Lower lobe of right lung (tissue), 2 donors: ENCODE data around the gene ITGAE. TPM values are rescaled to one million over a fixed set of nuclear protein-coding genes. Genes with fewer than 3 reads are reported as not detected.

ENCODE experiments used
- ATAC-seq, 2 donors: fragments of 200-7000 bp; cut with Tn5 transposase; one replicate each; pipeline ENCODE4 v1.9.1; 2020 to 2022; ENCODE audit warnings: mild to moderate bottlenecking in 2 of 2, moderate library complexity in 2 of 2
- DNase-seq: peaks from one replicate; pipeline ENCODE4 v3.0.0-alpha.2; 2020
- H3K27ac ChIP-seq: fragments of 200-600 bp; one replicate; pipeline ENCODE4 v1.8.0; 2022
- H3K27me3 ChIP-seq: fragments of 200-600 bp; one replicate; pipeline ENCODE4 v1.8.0; 2022; ENCODE audit warnings: low read depth
- H3K36me3 ChIP-seq: fragments of 200-600 bp; one replicate; pipeline ENCODE4 v1.8.0; 2022; ENCODE audit warnings: mild to moderate bottlenecking
- H3K4me1 ChIP-seq: fragments of 200-600 bp; one replicate; pipeline ENCODE4 v1.8.0; 2022
- H3K4me3 ChIP-seq: fragments of 200-600 bp; one replicate; pipeline ENCODE4 v1.8.0; 2022; ENCODE audit warnings: mild to moderate bottlenecking
- H3K9me3 ChIP-seq: fragments of 200-600 bp; one replicate; pipeline ENCODE4 v1.8.0; 2022
- intact Hi-C: fragments of 100-400 bp; cut with DNase I; formaldehyde crosslinking; loops from one replicate; pipeline ENCODE4 v1.11.0; 2022
- total RNA-seq: library from RNA; stranded (reverse); fragmentation: NEBNext Ultra II Directional; extraction: Animal tissue kit (Norgen Biotek cat#: 25700); gene quantifications from one replicate; pipeline ENCODE4 v1.2.1, GENCODE V29; 2021
- TF ChIP-seq, protein P1 (sequence below): fragments of 200-600 bp; IDR thresholded peaks from one replicate; pipeline ENCODE4 v1.8.0; 2022; ENCODE audit warnings: antibody characterized with exemption, mild to moderate bottlenecking
- donor health status: DM: no; HTN: yes; CAD: no; lungs with severe emphysema.

Gene ITGAE
- total RNA-seq, 1 donor from 2014 or later: 35.4 TPM

DNA sequence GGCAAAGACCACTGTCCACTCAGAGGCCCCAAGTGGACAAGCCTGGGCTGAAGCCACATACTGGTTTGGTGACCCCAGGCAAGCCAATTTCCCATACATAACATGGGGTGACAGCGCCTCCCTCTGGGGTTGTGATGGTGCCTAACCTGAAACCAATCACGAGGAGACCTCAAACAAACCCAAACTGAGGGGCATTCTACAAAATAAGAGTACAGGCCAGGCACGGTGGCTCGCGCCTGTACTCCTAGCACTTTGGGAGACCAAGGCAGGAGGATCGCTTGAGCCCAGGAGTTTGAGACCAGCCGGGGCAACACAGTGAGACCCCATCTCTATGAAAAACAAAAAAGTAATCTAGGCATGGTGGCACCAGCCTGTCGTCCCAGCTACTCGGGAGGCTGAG lies 108.6 kb downstream of the ITGAE start:
- ATAC-seq (no peak), DNase-seq (no peak)
- Histone ChIP-seq H3K27me3 (peaks cover 66% of the 10 kb centered on the region), H3K9me3 (no peaks in the 10 kb centered on the region), H3K4me3 (no peak overlapping the region), H3K27ac (no peak overlapping the region), H3K4me1 (peaks cover 17% of the 10 kb centered on the region), H3K36me3 (no peaks in the 10 kb centered on the region)
- intact Hi-C loops: no loop called here
- TF ChIP-seq, protein P1, sequence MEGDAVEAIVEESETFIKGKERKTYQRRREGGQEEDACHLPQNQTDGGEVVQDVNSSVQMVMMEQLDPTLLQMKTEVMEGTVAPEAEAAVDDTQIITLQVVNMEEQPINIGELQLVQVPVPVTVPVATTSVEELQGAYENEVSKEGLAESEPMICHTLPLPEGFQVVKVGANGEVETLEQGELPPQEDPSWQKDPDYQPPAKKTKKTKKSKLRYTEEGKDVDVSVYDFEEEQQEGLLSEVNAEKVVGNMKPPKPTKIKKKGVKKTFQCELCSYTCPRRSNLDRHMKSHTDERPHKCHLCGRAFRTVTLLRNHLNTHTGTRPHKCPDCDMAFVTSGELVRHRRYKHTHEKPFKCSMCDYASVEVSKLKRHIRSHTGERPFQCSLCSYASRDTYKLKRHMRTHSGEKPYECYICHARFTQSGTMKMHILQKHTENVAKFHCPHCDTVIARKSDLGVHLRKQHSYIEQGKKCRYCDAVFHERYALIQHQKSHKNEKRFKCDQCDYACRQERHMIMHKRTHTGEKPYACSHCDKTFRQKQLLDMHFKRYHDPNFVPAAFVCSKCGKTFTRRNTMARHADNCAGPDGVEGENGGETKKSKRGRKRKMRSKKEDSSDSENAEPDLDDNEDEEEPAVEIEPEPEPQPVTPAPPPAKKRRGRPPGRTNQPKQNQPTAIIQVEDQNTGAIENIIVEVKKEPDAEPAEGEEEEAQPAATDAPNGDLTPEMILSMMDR: no peak

GRCh38 chr17:3691617-3692067 lies 109.3 kb downstream of the ITGAE start:
- Histone ChIP-seq H3K36me3 (no peaks in the 10 kb centered on the region), H3K27me3 (peaks cover 61% of the 10 kb centered on the region), H3K4me1 (peaks cover 16% of the 10 kb centered on the region), H3K9me3 (no peaks in the 10 kb centered on the region), H3K27ac (no peak overlapping the region), H3K4me3 (no peak overlapping the region)
- DNase-seq (no peak), ATAC-seq (no peak)
- TF ChIP-seq, protein P1: no peak
- intact Hi-C loops: no loop called here

DNA sequence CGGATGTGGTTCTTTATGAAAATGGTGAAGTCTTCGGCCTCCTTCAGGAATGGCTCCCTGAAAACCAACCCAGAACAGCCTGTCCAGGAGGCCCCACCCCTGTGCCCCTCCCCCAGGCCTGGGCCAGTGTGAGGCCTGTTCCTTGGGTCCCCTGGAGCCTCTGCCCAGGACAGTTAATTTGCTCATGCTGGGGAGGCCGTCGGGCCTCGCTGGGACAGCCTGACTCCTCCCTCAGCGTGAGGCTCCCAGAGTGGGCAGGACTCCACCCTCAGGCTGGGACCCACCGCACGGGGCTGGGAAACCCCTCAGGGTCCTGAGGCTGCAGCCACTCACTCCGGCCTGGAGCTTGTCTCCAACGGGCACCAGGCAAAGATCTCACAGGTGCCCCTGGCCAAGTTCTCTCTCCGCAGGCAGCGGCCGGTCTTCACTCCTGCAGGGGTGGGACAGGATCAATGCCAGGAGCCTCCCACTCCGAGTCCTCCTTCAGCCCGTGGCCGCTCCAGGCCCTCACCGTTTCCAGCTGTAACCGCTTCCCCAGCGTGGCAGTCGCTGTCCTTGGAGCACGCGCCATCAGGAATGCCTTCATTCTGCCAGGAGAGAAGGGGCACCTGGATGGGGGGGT lies 110.8 kb downstream of the ITGAE start:
- DNase-seq: peak; percentile 40
- Histone ChIP-seq H3K27me3 (peaks cover 49% of the 10 kb centered on the region), H3K4me3 (no peak overlapping the region), H3K9me3 (no peaks in the 10 kb centered on the region), H3K27ac (no peak overlapping the region), H3K4me1 (peaks cover 1% of the 10 kb centered on the region), H3K36me3 (no peaks in the 10 kb centered on the region)
- intact Hi-C loops: no loop called here
- TF ChIP-seq, protein P1: no peak
- ATAC-seq: peak in 1 of 2 donors; percentile 11

DNA sequence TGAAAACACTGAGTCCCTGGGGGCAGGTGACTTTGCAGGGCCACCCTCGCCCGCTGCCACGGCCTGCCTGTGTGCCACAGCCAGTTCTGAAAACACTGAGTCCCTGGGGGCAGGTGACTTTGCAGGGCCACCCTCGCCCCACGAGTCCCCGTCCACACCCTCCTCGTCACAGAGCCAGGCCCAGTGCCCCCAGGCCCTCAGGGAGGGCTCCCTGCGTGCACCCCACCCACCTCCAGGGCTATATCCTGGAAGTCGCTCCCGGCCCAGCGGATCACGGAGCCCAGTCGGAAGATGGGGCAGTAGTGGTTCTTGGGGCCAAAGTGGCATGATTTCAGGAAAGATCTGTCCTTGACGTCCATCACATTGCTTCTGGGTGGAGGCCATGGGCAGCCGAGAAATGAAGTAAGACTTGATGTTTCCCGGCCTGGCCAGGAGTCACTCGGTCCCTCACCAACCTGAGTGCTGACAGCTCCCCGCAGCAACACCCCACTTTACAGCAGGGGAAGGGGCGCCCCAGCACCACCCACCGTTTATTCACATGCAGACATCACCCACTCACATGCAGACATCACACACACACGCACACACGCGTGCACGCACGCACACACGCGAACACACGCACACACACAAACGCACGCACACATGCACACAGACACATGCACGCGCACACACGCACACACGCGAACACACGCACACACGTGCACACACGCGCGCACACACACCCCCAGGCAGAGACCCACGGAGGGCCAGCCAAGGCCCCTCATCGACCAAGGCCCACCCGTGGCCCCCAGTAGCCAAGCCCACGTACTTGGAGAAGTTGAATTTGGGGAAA lies 111.5 kb downstream of the ITGAE start:
- peak in 1 of 2 donors; percentile 39 for ATAC-seq

DNA sequence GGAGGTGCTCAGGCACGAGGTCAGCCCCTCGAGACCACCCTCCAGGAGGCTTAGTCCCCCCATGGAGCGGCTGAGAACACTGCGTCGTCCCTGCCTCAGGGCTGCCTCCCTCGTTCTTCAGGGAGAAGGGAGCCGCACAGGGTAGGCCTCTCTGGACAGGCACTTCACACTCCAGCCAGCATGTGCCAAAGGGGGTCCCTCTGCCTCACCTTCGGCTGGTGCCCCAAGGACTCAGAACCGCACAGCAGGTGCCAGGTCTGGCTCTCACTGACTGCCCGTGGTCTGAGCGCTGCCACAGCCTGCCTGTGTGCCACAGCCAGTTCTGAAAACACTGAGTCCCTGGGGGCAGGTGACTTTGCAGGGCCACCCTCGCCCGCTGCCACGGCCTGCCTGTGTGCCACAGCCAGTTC lies 112.1 kb downstream of the ITGAE start:
- intact Hi-C loops: no loop called here
- DNase-seq: no peak
- Histone ChIP-seq H3K4me3 (no peak overlapping the region), H3K4me1 (no peaks in the 10 kb centered on the region), H3K36me3 (no peaks in the 10 kb centered on the region), H3K9me3 (no peaks in the 10 kb centered on the region), H3K27me3 (peaks cover 49% of the 10 kb centered on the region), H3K27ac (no peak overlapping the region)
- TF ChIP-seq, protein P1: no peak
- ATAC-seq: peak in 1 of 2 donors; percentile 21

More for the DNA sequence above, 111.5 kb downstream of the ITGAE start:
- Histone ChIP-seq H3K27me3 (peaks cover 49% of the 10 kb centered on the region), H3K36me3 (no peaks in the 10 kb centered on the region), H3K4me3 (no peak overlapping the region), H3K9me3 (no peaks in the 10 kb centered on the region), H3K4me1 (no peaks in the 10 kb centered on the region), H3K27ac (no peak overlapping the region)
- intact Hi-C loops: no loop called here
- TF ChIP-seq, protein P1: no peak
- no peak for DNase-seq
